Gastroesophageal sphincter (tissue), 3 donors: Measurements from ENCODE around the gene HBG2.

Source experiments
- POLR2A ChIP-seq, 2 donors: fragments of 450-650 bp; IDR thresholded peaks; one replicate each; pipeline ENCODE4 v1.6.1; 2017; ENCODE audit warnings: antibody characterized with exemption in 2 of 2, mild to moderate bottlenecking in 2 of 2, moderate library complexity in 1 of 2
- TF ChIP-seq, protein P1 (sequence below), 4 experiments: fragments of 200-600 bp in 2 of 4; fragments of 450-650 bp in 2 of 4; sonication (generic) in 1 of 4; IDR thresholded peaks; one replicate each; pipeline ENCODE4 v1.5.1; 2017 to 2019; ENCODE audit warnings: antibody characterized with exemption in 4 of 4, mild to moderate bottlenecking in 2 of 4, moderate library complexity in 2 of 4

DNA sequence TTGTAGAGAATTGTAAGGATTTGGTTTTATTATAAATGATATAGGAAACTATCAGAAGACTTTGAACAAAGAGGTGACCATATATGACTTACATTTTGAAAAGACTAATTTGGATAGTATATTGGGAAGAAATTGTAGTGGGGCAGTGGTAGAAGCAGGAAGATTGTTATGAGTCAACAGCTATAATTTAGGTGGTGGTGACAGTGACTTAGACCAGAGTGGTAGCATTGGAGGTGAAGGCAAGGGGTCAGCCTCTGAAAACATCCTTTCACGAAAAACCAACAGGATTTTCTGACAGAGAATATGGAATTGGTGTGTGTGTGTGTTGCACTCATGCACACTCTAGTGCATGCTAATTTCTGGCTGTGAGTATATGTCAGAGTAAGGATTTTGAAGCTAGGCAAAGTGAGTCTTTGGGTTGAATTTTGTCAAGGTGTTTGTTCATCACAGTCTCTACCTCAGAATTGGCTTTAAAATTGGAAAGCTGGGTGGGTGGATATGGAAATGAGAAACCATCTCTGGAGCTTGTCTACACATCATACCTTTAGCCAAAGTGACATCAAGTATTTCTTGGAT is 23.3 kb upstream of the HBG2 start:
- no peak for TF ChIP-seq POLR2A (IDR thresholded peaks at IDR 0.05)
- TF ChIP-seq, protein P1, sequence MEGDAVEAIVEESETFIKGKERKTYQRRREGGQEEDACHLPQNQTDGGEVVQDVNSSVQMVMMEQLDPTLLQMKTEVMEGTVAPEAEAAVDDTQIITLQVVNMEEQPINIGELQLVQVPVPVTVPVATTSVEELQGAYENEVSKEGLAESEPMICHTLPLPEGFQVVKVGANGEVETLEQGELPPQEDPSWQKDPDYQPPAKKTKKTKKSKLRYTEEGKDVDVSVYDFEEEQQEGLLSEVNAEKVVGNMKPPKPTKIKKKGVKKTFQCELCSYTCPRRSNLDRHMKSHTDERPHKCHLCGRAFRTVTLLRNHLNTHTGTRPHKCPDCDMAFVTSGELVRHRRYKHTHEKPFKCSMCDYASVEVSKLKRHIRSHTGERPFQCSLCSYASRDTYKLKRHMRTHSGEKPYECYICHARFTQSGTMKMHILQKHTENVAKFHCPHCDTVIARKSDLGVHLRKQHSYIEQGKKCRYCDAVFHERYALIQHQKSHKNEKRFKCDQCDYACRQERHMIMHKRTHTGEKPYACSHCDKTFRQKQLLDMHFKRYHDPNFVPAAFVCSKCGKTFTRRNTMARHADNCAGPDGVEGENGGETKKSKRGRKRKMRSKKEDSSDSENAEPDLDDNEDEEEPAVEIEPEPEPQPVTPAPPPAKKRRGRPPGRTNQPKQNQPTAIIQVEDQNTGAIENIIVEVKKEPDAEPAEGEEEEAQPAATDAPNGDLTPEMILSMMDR (IDR thresholded peaks at IDR 0.05): no peak
